Measurements from ENCODE around the gene GRID1.

DNA sequence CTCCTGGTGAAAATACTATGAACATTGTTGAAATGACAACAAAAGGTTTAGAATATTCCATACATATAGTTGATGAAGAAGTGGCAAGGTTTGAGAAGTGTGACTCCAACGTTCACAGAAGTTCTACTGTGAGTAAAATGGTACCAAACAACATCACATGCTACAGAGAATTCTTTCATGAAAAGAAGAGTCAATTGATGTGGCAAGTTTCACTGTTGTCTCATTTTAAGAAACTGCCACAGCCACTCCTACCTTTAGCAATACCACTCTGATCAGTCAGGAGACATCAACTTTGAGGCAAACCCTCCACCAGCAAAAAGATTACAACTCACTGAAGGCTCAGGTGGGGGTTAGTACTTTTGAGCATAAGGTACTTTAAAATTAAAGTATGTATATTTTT lies 693.3 kb downstream of the GRID1 start:
- TF ChIP-seq YY1 (IDR thresholded peaks at IDR 0.05; ENCODE audit: insufficient read depth, insufficient read length) (no peak), ZNF274 (IDR thresholded peaks at IDR 0.05; ENCODE audit: low read depth, low read length) (no peak)
